AG08395 (cell line): Measurements from ENCODE around the gene TFIP11.

Source experiments
- DNase-seq: peaks from one replicate; pipeline ENCODE4 v3.0.0; 2012; ENCODE audit warnings: mixed read lengths, low spot score

The TFIP11 gene

GRCh38 chr22:26503758-26504157 lies 8.5 kb downstream of the TFIP11 start:
- no peak for DNase-seq

GRCh38 chr22:26502688-26503561 lies 9.3 kb downstream of the TFIP11 start:
- DNase-seq = peak; percentile 53

GRCh38 chr22:26501996-26502395 lies 10.3 kb downstream of the TFIP11 start:
- no peak for DNase-seq

GRCh38 chr22:26499188-26499703 lies 13.0 kb downstream of the TFIP11 start:
- DNase-seq = no peak

GRCh38 chr22:26496456-26496855 lies 15.8 kb downstream of the TFIP11 start:
- DNase-seq = no peak

GRCh38 chr22:26494506-26494905 lies 17.8 kb downstream of the TFIP11 start:
- no peak for DNase-seq

GRCh38 chr22:26492220-26492619 lies 20.1 kb downstream of the TFIP11 start:
- DNase-seq = no peak

- no peak for DNase-seq
Measured at GRCh38 chr22:26489447-26490036, 22.7 kb downstream of the TFIP11 start.

- DNase-seq = no peak
Measured at GRCh38 chr22:26487996-26488395, 24.3 kb downstream of the TFIP11 start.

GRCh38 chr22:26486394-26486793 lies 25.9 kb downstream of the TFIP11 start:
- no peak for DNase-seq

GRCh38 chr22:26485806-26486390 lies 26.4 kb downstream of the TFIP11 start:
- DNase-seq = no peak

GRCh38 chr22:26485013-26485412 lies 27.3 kb downstream of the TFIP11 start:
- no peak for DNase-seq

GRCh38 chr22:26484360-26484706 lies 27.9 kb downstream of the TFIP11 start:
- no peak for DNase-seq

- DNase-seq = peak; percentile 97
Measured at GRCh38 chr22:26483439-26484359, 28.6 kb downstream of the TFIP11 start, which contains the start of the genes HPS4 and SRRD. HPS4 (minus strand) TSS chr22:26483783; CDS start chr22:26481762, 2,021 bp downstream. SRRD (plus strand) TSS chr22:26483877; CDS start chr22:26483891, 14 bp downstream.

- DNase-seq = no peak
Measured at GRCh38 chr22:26483043-26483438, 29.2 kb downstream of the TFIP11 start.

- DNase-seq = no peak
Measured at GRCh38 chr22:26482161-26482560, 30.1 kb downstream of the TFIP11 start.

GRCh38 chr22:26481694-26482093 lies 30.6 kb downstream of the TFIP11 start:
- DNase-seq = no peak

GRCh38 chr22:26481112-26481693 lies 31.1 kb downstream of the TFIP11 start:
- DNase-seq = no peak

GRCh38 chr22:26480611-26480932 lies 31.7 kb downstream of the TFIP11 start:
- no peak for DNase-seq

- no peak for DNase-seq
Measured at GRCh38 chr22:26479792-26480610, 32.3 kb downstream of the TFIP11 start.
